Liver (tissue), 9 donors: ENCODE data around the gene APOL4. TPM values are rescaled to one million over a fixed set of nuclear protein-coding genes. Genes with fewer than 3 reads are reported as not detected.

Experiments
- DNase-seq: peaks from one replicate; pipeline ENCODE4 v3.0.0-alpha.2; 2017; ENCODE audit warnings: low spot score
- H3K27ac ChIP-seq, 2 donors: one replicate each; pipeline ENCODE4 v1.7.0; 2013; ENCODE audit warnings: inconsistent platforms in 2 of 2, low read length in 2 of 2, control low read depth in 1 of 2, low read depth in 1 of 2, mild to moderate bottlenecking in 1 of 2
- H3K27me3 ChIP-seq, 4 donors: one replicate each; pipeline versions ENCODE4 v1.6.1 to v1.7.0; 2013; ENCODE audit warnings: low read length in 3 of 4, inconsistent platforms in 1 of 4, mild to moderate bottlenecking in 1 of 4, moderate library complexity in 1 of 4; ENCODE audit not compliant: control insufficient read depth in 4 of 4, insufficient read depth in 4 of 4
- H3K36me3 ChIP-seq, 4 donors: one replicate each; pipeline versions ENCODE4 v1.6.1 to v1.7.0; 2013; ENCODE audit warnings: low read length in 3 of 4, mild to moderate bottlenecking in 3 of 4, low read depth in 1 of 4, moderate library complexity in 1 of 4; ENCODE audit not compliant: control insufficient read depth in 4 of 4, insufficient read depth in 3 of 4
- H3K4me1 ChIP-seq, 4 donors: one replicate each; pipeline versions ENCODE4 v1.6.1 to v1.7.0; 2013; ENCODE audit warnings: low read length in 3 of 4, mild to moderate bottlenecking in 3 of 4, moderate library complexity in 1 of 4; ENCODE audit not compliant: control insufficient read depth in 4 of 4, insufficient read depth in 4 of 4
- H3K4me3 ChIP-seq, 3 donors: one replicate each; pipeline versions ENCODE4 v1.6.1 to v1.7.0; 2013; ENCODE audit warnings: low read length in 3 of 3, control low read depth in 1 of 3, low read depth in 1 of 3, mild to moderate bottlenecking in 1 of 3
- H3K9ac ChIP-seq, 2 donors: one replicate each; pipeline ENCODE4 v1.7.0; 2013; ENCODE audit warnings: low read length in 2 of 2, mild to moderate bottlenecking in 2 of 2, moderate library complexity in 2 of 2, control low read depth in 1 of 2, low read depth in 1 of 2
- H3K9me3 ChIP-seq, 4 donors: one replicate each; pipeline versions ENCODE4 v1.6.1 to v1.7.0; 2013; ENCODE audit warnings: low read length in 3 of 4; ENCODE audit not compliant: control insufficient read depth in 4 of 4
- ATF3 ChIP-seq: IDR thresholded peaks from 2 replicates; pipeline ENCODE4 v1.6.1; 2016; ENCODE audit warnings: antibody characterized with exemption
- EGR1 ChIP-seq, 2 donors: IDR thresholded peaks; 2 replicates each; pipeline ENCODE4 v1.6.1; 2016 to 2018; ENCODE audit warnings: antibody characterized with exemption in 2 of 2, low read depth in 2 of 2
- FOXA1 ChIP-seq: IDR thresholded peaks from 2 replicates; pipeline ENCODE4 v1.6.1; 2016; ENCODE audit warnings: antibody characterized with exemption
- FOXA2 ChIP-seq: IDR thresholded peaks from 2 replicates; pipeline ENCODE4 v1.6.1; 2016; ENCODE audit warnings: antibody characterized with exemption
- GABPA ChIP-seq, 2 donors: IDR thresholded peaks in 1 of 2; conservative IDR thresholded peaks in 1 of 2; 2 replicates each; pipeline ENCODE4 v1.6.1; 2016; ENCODE audit warnings: antibody characterized with exemption in 2 of 2, mild to moderate bottlenecking in 1 of 2, moderate library complexity in 1 of 2
- HNF4A ChIP-seq, 2 donors: conservative IDR thresholded peaks; 2 replicates each; pipeline ENCODE4 v1.6.1; 2016; ENCODE audit warnings: antibody characterized with exemption in 2 of 2, mild to moderate bottlenecking in 2 of 2
- HNF4G ChIP-seq: IDR thresholded peaks from 2 replicates; pipeline ENCODE4 v1.6.1; 2016; ENCODE audit warnings: antibody characterized with exemption
- JUND ChIP-seq, 2 donors: IDR thresholded peaks; 2 replicates each; pipeline ENCODE4 v1.6.1; 2016; ENCODE audit warnings: antibody characterized with exemption in 2 of 2
- MAX ChIP-seq: IDR thresholded peaks from 2 replicates; pipeline ENCODE4 v1.6.1; 2016; ENCODE audit warnings: antibody characterized with exemption
- NR2F2 ChIP-seq: IDR thresholded peaks from 2 replicates; pipeline ENCODE4 v1.6.1; 2016; ENCODE audit warnings: antibody characterized with exemption
- RAD21 ChIP-seq, 2 donors: IDR thresholded peaks; 2 replicates each; pipeline ENCODE4 v1.6.1; 2016; ENCODE audit warnings: antibody characterized with exemption in 2 of 2, mild to moderate bottlenecking in 2 of 2
- RXRA ChIP-seq, 2 donors: IDR thresholded peaks; 2 replicates each; pipeline ENCODE4 v1.6.1; 2017 to 2018; ENCODE audit warnings: antibody characterized with exemption in 2 of 2, mild to moderate bottlenecking in 1 of 2
- SP1 ChIP-seq: IDR thresholded peaks from 2 replicates; pipeline ENCODE4 v1.6.1; 2018; ENCODE audit warnings: antibody characterized with exemption, mild to moderate bottlenecking
- TAF1 ChIP-seq: conservative IDR thresholded peaks from 2 replicates; pipeline ENCODE4 v1.6.1; 2016; ENCODE audit warnings: antibody characterized with exemption, mild to moderate bottlenecking
- YY1 ChIP-seq: IDR thresholded peaks from 2 replicates; pipeline ENCODE4 v1.6.1; 2016; ENCODE audit warnings: antibody characterized with exemption, mild to moderate bottlenecking
- ZBTB33 ChIP-seq: IDR thresholded peaks from 2 replicates; pipeline ENCODE4 v1.6.1; 2016; ENCODE audit warnings: antibody characterized with exemption
- WGBS: extraction: QIAGEN DNeasy Blood & Tissue Kit; methylation state at CpG from one replicate; pipeline ENCODE4 v1.1.7; 2013; 5-methylcytosine and 5-hydroxymethylcytosine counted together
- polyA plus RNA-seq, 2 donors: library from polyadenylated mRNA; stranded (reverse) in 1 of 2; unstranded in 1 of 2; fragments of 200-250 nt in 1 of 2; fragments of >200 nt in 1 of 2; fragmentation: Nextera tagmentation in 1 of 2; extraction: Ambion mirVana in 1 of 2; gene quantifications; one replicate each; pipeline versions ENCODE4 v1.2.1 to v1.2.3, GENCODE V29; 2013 to 2015
- total RNA-seq, 2 donors: library from RNA; depleted of rRNA; stranded (reverse); fragments of >200 nt; gene quantifications; one replicate each; pipeline ENCODE4 v1.2.3, GENCODE V29; 2014
- TF ChIP-seq, protein P1 (sequence below): IDR thresholded peaks from 2 replicates; pipeline ENCODE4 v1.6.1; 2016; ENCODE audit warnings: antibody characterized with exemption, mild to moderate bottlenecking
- TF ChIP-seq, protein P2 (sequence below): fragments of 150-350 bp; IDR thresholded peaks from 2 replicates; pipeline ENCODE4 v1.5.1; 2017; ENCODE audit warnings: improper control_type of control experiment, low read depth, low read length; ENCODE audit not compliant: missing input control
- donor health status: healthy.
- donor health status: healthy.
- donor health status: healthy.
- donor health status: healthy.
- donor health status: healthy.

Gene APOL4
- total and polyA plus RNA-seq, 4 donors: 0.59 to 2.3 (median 1.8) TPM

- H3K9me3 ChIP-seq: no peaks in the 10 kb centered on the region
- peaks cover 2 to 8% (median 2%) of the 10 kb centered on the region in 4 donors for H3K4me1 ChIP-seq
- no peak for TF ChIP-seq TAF1
- no peak for TF ChIP-seq HNF4G
- no peak for TF ChIP-seq RXRA (IDR thresholded peaks at IDR 0.05)
- no peak for TF ChIP-seq MAX
- TF ChIP-seq RAD21 (IDR thresholded peaks at IDR 0.05): no peak
- TF ChIP-seq NR2F2: no peak
- no peak for TF ChIP-seq YY1
- TF ChIP-seq ZBTB33: no peak
- no peak overlapping the region for H3K9ac ChIP-seq
- no peak for DNase-seq
- WGBS: 65% methylated on average over 3 of the region's 3 CpGs
- H3K27ac ChIP-seq: no peak overlapping the region
- H3K27me3 ChIP-seq: no peaks in the 10 kb centered on the region
- no peak overlapping the region for H3K4me3 ChIP-seq
- no peaks in the 10 kb centered on the region for H3K36me3 ChIP-seq
Observed at GRCh38 chr22:36171941-36172340, 29.7 kb downstream of the APOL4 start.

- no peak overlapping the region for H3K4me3 ChIP-seq
- peaks cover 7 to 42% (median 34%) of the 10 kb centered on the region in 4 donors for H3K4me1 ChIP-seq
- TF ChIP-seq HNF4A (conservative IDR thresholded peaks at IDR 0.05) (peak; percentile 74 to 85), FOXA2 (no peak), MAX (peak; percentile 92), YY1 (peak; percentile 59), ATF3 (no peak), FOXA1 (no peak), ZBTB33 (no peak), TAF1 (no peak), SP1 (peak; percentile 79), JUND (IDR thresholded peaks at IDR 0.05) (no peak), GABPA (IDR thresholded peaks at IDR 0.05 in 1 of 2, conservative IDR thresholded peaks at IDR 0.05 in 1 of 2) (no peak), RXRA (IDR thresholded peaks at IDR 0.05) (peak; percentile 84 to 92), HNF4G (no peak), NR2F2 (peak; percentile 33), RAD21 (IDR thresholded peaks at IDR 0.05) (peak in 1 of 2 donors; percentile 14), EGR1 (IDR thresholded peaks at IDR 0.05; ENCODE audit: low read depth in 2 of 2) (no peak)
- TF ChIP-seq, protein P1, sequence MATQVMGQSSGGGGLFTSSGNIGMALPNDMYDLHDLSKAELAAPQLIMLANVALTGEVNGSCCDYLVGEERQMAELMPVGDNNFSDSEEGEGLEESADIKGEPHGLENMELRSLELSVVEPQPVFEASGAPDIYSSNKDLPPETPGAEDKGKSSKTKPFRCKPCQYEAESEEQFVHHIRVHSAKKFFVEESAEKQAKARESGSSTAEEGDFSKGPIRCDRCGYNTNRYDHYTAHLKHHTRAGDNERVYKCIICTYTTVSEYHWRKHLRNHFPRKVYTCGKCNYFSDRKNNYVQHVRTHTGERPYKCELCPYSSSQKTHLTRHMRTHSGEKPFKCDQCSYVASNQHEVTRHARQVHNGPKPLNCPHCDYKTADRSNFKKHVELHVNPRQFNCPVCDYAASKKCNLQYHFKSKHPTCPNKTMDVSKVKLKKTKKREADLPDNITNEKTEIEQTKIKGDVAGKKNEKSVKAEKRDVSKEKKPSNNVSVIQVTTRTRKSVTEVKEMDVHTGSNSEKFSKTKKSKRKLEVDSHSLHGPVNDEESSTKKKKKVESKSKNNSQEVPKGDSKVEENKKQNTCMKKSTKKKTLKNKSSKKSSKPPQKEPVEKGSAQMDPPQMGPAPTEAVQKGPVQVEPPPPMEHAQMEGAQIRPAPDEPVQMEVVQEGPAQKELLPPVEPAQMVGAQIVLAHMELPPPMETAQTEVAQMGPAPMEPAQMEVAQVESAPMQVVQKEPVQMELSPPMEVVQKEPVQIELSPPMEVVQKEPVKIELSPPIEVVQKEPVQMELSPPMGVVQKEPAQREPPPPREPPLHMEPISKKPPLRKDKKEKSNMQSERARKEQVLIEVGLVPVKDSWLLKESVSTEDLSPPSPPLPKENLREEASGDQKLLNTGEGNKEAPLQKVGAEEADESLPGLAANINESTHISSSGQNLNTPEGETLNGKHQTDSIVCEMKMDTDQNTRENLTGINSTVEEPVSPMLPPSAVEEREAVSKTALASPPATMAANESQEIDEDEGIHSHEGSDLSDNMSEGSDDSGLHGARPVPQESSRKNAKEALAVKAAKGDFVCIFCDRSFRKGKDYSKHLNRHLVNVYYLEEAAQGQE: peak; percentile 41
- TF ChIP-seq, protein P2, sequence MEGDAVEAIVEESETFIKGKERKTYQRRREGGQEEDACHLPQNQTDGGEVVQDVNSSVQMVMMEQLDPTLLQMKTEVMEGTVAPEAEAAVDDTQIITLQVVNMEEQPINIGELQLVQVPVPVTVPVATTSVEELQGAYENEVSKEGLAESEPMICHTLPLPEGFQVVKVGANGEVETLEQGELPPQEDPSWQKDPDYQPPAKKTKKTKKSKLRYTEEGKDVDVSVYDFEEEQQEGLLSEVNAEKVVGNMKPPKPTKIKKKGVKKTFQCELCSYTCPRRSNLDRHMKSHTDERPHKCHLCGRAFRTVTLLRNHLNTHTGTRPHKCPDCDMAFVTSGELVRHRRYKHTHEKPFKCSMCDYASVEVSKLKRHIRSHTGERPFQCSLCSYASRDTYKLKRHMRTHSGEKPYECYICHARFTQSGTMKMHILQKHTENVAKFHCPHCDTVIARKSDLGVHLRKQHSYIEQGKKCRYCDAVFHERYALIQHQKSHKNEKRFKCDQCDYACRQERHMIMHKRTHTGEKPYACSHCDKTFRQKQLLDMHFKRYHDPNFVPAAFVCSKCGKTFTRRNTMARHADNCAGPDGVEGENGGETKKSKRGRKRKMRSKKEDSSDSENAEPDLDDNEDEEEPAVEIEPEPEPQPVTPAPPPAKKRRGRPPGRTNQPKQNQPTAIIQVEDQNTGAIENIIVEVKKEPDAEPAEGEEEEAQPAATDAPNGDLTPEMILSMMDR: no peak
- 40% methylated on average over 10 of the region's 10 CpGs for WGBS
- no peaks in the 10 kb centered on the region for H3K36me3 ChIP-seq
- no peaks in the 10 kb centered on the region for H3K9me3 ChIP-seq
- H3K9ac ChIP-seq: peak overlapping the region; percentile 33 to 80
- no peak for DNase-seq
- H3K27ac ChIP-seq: peak overlapping the region; percentile 95 to 96
- no peaks in the 10 kb centered on the region for H3K27me3 ChIP-seq
Observed at GRCh38 chr22:36166518-36167220, 34.9 kb downstream of the APOL4 start.
